GM19467 (cell line): ENCODE data around the gene REEP6.
"Not testable (repeated sequence)": the region's sequence is repeated elsewhere in the genome, so short reads cannot be mapped to it uniquely, and the experiment has no call there.

Experiments
- ATAC-seq: cut with Tn5 transposase; IDR thresholded peaks from one replicate; pipeline ENCODE4 v1.9.1; 2021; ENCODE audit warnings: mild to moderate bottlenecking, moderate library complexity; ENCODE audit not compliant: unreplicated experiment

Gene REEP6

DNA sequence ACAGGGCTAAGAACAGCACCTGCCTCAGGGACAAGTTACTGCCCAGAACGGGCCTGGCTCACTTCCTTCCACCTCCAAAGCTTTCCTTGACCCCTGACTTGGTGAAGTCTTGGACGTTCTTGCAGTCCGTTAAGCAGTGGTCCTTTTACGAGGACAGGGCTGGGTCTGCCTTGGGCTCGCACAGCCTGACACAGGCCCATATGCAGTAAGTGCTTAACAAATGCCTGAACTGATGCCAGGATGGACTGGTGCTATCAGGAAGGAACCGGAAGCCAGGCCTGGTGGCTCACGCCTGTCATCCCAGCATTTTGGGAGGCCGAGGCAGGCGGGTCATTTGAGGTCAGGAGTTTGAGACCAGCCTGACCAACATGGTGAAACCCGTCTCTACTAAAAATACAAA lies 31.1 kb downstream of the REEP6 start:
- no peak for ATAC-seq

DNA sequence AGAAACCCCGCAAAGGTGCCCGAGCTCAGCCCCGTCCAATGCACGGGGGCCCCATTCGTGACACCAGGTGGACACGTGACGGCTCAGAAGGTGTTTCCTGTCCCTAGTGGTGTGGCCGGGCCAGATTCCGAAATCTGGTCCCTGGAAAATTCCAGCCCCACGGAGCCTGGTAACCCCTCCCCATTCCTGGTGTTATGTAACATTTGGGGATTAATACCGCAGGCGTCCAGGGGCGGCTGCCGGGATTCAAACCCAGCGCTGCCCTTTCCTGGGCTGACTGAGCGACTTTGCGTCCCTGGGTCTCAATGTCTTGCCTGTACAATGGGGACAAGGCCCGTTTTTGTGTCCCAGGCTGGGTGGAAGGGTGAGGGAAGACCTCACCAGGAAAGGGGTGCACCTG lies 31.9 kb downstream of the REEP6 start:
- ATAC-seq = no peak

DNA sequence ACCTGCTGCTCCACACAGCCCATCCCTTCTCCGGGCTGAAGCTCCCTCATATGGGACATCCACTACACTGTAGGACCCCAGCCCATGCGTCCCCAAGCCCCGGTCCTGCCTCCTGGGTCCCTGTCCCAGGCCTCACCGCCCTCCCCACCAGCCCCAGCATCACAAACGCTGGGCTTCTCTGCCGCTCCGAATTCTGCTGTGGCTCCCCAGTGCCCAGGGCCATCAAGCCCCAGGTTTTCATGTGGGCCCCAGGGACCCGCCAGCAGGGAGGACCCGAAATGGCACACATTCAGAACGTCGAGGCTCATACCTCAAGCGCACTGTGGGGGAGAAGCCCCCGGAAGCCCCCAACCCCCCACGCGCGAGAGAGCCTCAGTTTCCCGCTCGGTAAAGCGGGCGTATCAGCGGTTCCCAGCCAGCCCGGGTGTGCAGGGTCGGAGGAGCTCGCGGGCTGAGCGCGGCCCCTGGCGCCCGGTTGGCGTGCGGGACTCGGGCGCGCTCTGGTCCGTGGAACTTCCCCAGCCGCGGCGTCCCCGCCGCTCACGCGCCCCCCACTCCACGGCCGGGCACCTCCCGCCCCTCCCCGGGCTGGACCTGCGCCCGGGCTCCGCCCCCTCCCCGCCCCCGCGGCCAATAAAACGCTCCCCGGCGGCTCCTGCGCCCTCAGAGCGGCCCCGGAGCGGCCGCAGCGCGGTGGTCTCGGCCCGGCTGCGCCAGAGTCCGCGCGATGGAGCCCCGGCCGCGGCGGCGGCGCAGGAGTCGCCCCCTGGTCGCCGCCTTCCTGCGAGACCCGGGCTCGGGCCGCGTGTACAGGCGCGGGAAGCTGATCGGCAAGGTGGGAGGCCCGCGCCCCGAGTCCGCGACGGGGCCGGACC lies 32.7 kb downstream of the REEP6 start, which contains the start of gene PLK5:
TSS of gene PLK5 (plus strand) at position 666 of the 875 bp plus-strand sequence. CDS start 2,920 bp downstream, outside the sequence.
- ATAC-seq = no peak

DNA sequence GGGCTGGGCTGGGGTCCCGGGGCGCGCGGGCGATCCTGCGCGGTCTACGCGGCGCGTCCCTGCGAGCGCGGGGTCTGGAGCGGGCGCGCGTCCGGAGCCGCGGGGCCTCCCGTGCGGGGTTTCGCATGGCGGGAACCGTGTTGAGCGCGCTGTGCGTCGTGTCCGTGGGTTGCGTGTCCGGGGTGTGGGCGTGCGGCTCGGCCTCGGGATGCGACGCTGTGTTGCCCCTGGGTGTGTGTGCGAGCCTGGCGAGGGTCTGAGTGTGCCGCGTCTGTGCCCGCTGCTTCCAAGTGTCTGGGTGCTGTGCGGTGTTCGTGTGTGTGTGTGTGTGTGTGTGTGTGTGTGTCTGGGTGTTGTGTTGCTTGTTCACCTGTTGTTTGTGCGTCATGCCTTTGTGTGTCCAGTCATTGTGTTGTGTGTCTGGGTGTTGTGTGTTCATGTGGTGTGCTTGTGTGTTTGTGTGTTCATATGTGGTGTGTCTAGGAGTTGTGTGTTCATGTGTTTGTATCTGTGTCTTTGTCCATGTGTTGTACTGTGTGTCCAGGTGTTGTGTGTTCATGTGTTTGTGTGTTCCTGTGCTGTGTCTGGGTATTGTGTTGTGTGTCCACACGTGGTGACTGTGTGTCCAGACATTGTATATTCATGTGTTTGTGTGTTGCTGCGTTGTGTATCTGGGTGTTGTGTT lies 33.4 kb downstream of the REEP6 start:
- ATAC-seq = no peak

DNA sequence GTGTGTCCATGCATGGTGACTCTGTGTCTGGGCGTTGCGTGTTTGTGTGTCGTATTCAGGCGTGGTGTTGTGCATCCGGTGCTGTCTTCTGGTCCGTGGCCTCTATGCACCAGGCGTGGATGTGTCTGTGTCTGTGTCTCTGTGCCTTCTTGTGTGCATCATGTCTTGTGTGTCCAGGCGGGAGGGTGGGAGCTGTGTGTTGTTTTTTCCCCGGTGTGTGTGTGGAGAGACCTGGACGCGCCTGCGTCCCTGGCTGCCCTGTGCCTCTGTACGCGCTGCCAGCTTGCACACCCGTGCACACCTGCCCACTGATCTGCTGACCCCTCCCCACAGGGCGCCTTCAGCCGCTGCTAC lies 34.0 kb downstream of the REEP6 start:
- no peak for ATAC-seq

DNA sequence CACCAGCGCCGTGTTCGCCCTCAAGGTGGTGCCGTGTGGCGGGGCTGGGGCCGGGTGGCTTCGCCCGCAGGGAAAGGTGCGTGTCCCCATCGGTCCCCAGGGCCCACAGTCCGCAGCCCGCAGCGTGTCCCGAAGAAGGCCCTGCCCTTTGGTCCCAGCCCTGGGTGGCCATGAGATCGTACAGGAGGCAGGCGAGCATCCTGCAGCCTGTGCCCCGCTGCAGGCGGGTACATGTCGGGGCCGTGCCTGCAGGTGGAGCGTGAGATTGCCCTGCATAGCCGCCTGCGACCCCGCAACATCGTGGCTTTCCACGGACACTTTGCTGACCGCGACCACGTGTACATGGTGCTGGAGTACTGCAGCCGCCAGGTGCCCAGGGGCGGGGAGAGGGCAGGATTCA lies 34.4 kb downstream of the REEP6 start:
- ATAC-seq = no peak

DNA sequence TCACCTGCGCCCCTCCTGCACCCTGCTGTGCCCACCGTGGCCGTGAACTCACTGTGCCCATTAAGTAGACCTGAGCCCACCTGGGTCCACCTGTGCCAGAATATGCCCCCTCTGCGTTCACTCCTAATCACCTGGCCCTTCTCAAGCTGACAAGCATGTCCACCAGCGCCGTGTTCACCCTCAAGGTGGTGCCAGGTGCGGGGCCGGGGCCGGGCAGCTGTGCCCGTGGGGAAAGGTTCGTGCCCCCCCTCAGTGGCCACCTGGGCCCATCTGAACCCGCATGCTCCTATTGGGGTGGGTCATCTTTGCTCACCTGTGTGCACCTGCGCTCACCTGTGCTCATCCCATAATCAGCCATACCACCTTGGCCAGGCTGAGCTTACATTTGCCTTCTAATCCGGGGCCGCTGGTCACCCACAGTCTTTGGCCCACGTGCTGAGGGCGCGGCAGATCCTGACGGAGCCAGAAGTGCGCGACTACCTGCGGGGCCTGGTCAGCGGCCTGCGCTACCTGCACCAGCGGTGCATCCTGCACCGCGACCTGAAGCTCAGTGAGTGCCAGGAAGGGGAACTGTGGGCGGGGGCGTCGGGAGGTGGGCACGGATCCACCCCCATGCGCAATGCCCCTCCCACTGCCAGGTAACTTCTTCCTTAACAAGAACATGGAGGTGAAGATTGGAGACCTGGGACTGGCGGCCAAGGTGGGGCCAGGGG lies 35.2 kb downstream of the REEP6 start:
- no peak for ATAC-seq

DNA sequence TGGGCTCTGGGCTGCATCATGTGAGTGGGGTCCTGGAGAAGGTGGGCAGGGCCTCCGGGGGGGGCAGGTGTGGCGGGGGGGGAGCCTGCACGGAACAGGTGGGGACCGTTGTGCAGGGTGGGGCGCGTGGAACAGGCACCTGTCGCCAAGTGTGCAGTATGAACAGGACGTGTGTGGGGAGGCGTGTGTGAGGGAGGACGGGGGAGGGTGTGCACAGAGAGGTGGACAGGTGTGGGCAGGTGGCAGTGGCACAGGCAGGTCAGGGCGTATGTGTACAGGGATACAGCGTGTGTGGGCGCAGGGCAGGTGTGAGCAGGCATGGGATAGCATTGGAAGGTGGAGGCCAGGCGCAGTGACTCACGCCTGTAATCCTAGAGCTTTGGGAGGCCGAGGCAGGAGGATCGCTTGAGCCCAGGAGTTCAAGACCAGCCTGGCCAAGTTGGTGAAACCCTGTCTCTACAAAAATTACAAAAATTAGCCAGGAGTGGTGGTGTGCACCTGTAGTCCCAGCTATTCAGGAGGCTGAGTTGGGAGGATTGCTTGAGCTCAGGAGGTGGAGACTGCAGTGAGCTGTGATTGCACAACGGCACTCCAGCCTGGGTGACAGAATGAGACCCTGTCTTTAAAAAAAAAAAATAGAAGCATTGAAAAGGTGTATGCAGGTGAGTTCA lies 36.1 kb downstream of the REEP6 start:
- no peak for ATAC-seq

DNA sequence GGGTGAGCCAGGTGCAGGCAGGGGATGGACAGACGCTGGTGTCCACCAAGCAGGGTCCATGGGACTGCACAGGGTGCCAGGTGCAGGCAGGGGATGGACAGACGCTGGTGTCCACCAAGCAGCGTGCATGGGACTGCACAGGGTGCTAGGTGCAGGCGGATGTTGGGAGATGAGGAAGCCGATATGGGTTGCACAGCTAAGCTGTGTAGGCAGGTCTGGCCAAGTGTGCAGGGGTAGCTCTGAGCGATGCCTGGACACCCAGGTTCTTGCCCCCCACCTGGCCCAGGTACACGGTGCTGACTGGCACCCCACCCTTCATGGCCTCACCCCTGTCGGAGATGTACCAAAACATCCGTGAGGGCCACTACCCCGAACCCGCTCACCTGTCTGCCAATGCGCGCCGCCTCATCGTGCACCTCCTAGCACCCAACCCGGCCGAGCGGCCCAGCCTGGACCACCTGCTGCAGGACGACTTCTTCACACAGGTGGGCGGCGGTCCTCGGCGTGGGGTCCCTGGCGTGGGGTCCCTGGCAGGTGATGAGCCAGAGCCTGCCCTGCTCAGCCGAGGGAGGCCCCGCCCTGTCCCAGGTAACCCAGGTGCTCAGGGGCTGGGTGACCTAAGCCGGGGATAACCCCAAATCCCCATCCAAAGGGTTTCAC lies 36.8 kb downstream of the REEP6 start:
- ATAC-seq = no peak

DNA sequence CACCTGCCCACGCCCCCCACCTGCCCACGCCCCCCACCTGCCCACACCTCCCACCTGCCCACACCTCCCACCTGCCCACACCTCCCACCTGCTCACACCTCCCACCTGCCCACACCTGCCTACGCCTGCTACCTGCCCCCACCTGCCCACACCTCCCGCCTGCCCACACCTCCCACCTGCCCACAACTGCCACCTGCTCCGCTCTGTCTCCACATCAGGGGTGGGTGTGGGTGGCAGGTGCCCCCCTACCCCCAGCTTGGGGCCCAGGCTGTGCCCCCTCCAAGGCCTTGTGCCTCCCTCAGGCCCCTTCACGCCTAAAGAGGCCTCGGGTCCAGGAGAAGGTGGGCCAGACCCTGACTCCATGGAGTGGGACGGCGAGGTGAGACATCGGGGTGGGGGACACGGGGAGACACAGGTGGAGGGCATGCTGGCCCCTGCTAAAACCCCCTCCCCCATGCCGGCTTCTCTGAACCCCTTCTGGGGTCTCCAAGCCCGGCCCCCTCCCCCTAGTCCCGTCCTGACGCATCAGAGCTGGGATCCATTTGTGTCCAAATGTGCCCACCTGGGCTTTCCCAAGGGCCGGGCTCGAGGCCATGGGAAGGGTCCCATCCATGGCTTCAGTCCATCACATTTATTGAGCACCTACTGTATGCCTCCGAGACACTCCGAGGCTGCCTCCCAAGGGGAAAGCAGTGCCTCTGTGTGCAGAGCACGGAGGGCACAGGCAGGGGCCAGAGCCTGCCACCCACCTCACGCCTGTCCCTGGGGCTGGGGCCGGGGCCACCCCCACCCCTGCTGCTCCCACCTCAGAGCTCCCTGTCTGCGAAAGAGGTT lies 37.8 kb downstream of the REEP6 start:
- no peak for ATAC-seq

DNA sequence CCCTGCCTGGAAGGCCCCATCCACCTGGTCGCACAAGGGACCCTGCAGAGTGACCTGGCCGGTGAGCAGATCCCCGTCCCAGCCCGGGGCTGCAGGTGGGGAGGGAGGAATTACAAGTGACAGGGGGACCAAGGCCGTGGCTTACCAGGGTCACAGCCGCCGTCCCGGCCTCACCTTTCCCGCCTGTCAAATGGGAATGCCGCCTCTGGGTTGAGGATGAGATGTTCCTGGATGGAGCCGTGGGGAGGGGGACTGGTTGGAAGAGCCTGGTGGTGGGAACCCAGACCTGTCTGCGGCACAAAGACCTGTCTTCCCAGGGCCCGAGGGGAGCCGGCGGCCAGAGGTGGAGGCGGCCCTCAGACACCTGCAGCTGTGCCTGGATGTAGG lies 38.4 kb downstream of the REEP6 start:
- no peak for ATAC-seq

DNA sequence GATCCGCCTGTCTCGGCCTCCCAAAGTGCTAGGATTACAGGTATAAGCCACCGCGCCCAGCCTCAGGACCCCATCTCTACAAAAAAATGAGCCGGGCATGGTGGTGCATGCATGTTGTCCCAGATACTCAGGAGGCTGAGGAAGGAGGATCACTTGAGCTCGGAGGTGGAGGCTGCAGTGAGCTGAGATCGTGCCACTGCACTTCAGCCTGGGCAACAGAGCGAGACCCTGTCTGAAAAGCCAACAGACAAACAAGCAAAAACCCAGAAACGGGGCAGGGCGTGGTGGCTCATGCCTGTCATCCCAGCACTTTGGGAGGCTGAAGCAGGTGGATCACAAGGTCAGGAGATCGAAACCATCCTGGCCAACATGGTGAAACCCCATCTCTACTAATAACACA lies 39.9 kb downstream of the REEP6 start:
- ATAC-seq = not testable (repeated sequence)

DNA sequence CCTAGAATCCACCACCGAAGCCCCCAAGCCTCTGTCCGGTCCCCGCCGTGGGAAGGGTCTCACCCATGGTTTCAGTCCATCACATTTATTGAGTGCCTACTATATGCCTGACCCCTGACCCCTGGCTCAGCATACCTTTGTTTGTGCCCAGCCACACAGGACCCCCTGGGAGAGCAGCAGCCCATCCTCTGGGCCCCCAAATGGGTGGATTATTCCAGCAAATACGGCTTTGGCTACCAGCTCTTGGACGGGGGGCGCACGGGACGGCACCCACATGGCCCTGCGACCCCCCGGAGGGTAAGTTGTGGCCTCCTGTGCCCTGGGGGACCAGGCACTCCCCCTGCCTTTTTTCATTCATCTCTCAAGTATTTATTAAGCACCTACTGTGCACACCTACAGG lies 40.6 kb downstream of the REEP6 start:
- ATAC-seq = no peak

DNA sequence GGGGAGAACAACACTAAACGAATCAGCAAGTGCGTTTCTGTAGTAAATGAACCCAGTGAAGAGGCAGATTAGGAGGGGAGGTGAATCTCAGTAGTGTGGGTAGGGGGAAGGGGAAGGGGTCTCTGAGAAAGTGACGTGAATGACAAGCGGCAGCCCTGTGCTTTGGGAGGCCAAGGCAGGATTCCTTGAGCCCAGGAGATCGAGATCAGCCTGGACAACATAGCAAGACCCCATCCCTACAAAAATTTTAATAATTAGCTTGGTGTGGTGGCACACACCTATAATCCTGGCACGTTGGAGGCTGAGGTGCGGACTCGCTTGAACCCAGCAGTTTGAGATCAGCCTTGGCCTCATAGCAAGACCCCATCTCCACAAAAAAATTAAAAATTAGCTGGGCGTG lies 41.0 kb downstream of the REEP6 start:
- ATAC-seq = no peak

DNA sequence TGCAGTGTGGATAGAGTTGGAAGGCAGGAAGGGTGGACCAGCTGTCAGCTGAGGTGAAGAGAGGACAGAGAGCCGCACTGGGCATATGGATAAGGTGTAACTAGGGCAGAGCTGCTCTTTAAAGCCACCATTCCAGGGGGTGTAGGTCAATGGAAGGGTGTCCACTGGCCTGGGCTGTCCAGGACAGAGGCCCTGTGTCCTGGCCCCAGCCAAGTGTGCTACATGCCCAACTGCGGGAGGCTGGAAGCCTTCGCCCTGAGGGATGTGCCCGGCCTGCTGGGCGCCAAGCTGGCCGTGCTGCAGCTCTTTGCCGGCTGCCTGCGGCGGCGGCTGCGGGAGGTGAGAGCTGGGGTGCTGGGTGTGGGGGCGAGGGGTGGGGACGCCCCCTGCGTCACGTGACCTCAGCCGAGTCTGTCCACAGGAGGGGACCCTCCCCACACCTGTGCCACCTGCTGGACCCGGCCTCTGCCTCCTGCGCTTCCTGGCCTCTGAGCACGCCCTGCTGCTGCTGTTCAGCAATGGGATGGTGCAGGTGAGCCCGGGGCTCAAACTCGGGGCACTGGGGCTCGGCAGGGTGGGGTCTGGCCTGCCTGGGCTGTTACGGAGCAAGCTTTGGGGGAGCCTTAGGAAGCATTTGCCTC lies 42.6 kb downstream of the REEP6 start:
- no peak for ATAC-seq

DNA sequence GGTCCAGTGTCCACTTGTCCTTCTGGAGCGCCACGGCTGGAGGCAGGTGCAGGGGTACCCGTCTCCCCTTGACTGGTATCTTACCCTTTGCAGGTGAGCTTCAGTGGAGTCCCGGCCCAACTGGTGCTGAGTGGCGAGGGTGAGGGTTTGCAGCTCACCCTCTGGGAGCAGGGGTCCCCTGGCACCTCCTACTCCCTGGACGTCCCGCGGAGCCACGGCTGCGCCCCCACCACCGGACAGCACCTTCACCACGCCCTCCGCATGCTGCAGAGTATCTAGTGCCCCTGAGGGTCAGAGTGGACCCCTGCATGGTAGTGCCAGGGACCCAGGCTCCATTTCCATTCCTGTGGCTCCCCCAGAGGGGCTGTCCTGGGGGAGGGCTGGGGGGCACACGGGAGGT lies 44.0 kb downstream of the REEP6 start:
- no peak for ATAC-seq

DNA sequence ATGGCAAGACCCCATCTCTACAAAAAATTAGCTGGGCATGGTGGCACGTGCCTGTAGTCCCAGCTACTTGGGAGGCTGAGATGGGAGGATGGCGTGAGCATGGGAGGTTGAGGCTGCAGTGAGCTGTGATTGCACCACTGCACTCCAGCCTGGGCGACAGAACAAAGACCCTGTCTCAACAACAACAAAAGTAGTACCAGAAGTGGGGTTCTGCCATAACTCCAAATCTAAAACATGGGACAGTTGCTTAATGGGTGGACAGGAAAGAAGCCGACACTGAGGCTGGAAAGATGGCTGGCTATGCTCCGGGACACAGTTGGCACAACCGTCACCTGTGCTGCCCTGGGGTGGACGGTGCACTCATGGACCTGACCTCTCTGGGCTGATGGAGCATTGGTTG lies 44.7 kb downstream of the REEP6 start:
- not testable (repeated sequence) for ATAC-seq

DNA sequence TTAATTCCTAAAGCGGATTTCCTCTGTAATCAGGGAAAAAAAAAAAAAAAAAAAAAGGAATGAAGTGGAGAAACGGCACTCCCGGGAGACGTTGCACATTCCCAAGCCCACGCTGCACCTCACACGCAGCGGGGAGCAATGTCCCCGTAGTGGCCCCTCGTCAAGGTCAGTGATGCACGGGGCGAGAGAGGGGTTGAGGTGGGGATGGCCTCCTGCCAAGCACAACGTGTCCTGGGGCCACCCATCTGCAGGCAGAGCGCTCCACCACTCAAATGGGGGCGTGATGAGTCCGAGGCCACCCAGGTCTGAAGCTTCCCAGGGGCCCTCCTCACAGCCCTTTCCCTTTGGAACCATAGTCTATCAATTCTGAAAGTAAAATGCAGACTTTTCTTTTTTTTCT lies 48.0 kb downstream of the REEP6 start:
- ATAC-seq = no peak

DNA sequence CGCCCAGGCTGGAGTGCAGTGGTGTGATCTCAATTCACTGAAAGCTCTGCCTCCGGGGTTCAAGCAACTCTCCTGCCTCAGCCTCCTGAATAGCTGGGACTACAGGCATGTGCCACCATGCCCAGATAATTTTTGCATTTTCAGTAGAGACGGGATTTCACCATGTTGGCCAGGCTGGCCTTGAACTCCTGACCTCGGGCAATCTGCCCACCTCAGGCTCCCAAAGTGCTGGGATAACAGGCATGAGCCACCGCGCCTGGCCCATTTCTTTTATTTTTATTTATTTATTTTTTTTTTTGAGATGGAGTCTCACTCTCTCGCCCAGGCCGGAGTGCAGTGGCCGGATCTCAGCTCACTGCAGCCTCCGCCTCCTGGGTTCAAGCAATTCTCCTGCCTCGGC lies 48.8 kb downstream of the REEP6 start:
- not testable (repeated sequence) for ATAC-seq
